HG03108 (cell line): ENCODE results near the gene MFSD12.
"Not testable (repeated sequence)": the region's sequence is repeated elsewhere in the genome, so short reads cannot be mapped to it uniquely, and the experiment has no call there.

ENCODE experiments used
- ATAC-seq: cut with Tn5 transposase; IDR thresholded peaks from one replicate; pipeline ENCODE4 v1.9.1; 2021; ENCODE audit warnings: moderate library complexity; ENCODE audit not compliant: unreplicated experiment

Gene MFSD12

GRCh38 chr19:3509566-3509989 is 47.8 kb downstream of the MFSD12 start:
- ATAC-seq: no peak

- ATAC-seq: no peak
Measured at GRCh38 chr19:3508771-3509535, 48.4 kb downstream of the MFSD12 start.

GRCh38 chr19:3508121-3508661 is 49.2 kb downstream of the MFSD12 start:
- not testable (repeated sequence) for ATAC-seq

GRCh38 chr19:3507371-3508120 is 49.8 kb downstream of the MFSD12 start:
- no peak for ATAC-seq

GRCh38 chr19:3506384-3507340 is 50.7 kb downstream of the MFSD12 start:
- ATAC-seq: peak; percentile 8

- peak; percentile 83 for ATAC-seq
Measured at GRCh38 chr19:3505598-3506383, 51.6 kb downstream of the MFSD12 start, which contains the start of gene FZR1. Gene FZR1 (plus strand): TSS chr19:3506311. CDS start chr19:3522990, 16,679 bp downstream.

- no peak for ATAC-seq
Measured at GRCh38 chr19:3504735-3505134, 52.7 kb downstream of the MFSD12 start.

- no peak for ATAC-seq
Measured at GRCh38 chr19:3503036-3503572, 54.3 kb downstream of the MFSD12 start.

DNA sequence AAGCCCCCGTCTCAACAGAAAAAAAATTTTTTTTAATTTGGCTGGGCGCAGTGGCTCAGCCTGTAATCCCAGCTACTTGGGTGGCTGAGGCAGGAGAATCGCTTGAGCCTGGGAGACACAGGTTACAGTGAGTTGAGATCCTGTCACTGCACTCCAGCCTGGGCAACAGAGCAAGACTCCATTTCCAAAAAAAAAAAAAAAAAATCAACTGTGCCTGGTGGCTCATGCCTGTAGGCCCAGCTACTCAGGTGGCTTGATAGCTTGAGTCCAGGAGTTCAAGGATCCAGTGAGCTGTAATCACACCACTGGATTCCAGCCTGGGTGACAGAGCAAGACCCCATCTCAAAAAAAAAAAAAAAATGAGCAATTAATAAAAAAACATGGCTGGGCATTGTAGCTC is 55.6 kb downstream of the MFSD12 start:
- no peak for ATAC-seq

- ATAC-seq: peak; percentile 84
Measured at GRCh38 chr19:3500429-3501101, 56.8 kb downstream of the MFSD12 start, which contains the start of gene DOHH. Gene DOHH (minus strand): TSS chr19:3500674. CDS start chr19:3496814, 3,860 bp downstream.

DNA sequence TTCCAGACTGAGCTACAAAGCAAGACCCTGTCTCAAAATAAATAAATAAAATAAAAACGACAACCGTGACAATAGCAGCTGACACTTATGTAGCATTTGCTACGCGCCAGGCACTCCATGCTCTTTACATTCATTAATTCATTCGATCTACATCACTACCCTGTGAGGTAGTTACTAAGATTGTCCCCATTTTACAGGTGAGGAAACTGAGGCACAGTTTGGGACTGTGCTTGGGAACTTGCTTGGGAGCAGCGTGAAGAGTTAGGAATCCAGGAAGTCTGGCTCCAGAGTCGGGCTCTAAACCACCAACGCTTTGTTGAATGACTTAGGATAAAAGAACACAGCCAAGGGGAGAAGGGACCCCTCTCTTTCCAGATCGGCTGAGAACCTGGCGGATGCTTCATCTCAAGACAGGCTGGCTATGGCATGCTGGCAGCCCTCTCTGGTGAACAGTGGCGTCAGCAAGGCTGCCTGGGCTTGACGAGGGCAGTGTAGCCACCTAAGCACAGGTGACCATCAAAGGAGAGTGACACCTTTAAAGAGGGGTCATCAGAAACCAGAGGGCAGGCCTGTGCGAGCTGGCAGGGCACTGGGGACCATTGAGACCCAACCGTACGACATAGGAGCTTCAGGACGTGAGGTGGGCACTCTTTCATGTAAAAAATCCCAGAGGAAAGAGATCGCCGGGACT is 57.5 kb downstream of the MFSD12 start:
- no peak for ATAC-seq

- ATAC-seq: no peak
Measured at GRCh38 chr19:3497757-3498520, 59.4 kb downstream of the MFSD12 start.

GRCh38 chr19:3496392-3497273 is 60.8 kb downstream of the MFSD12 start:
- ATAC-seq: no peak

DNA sequence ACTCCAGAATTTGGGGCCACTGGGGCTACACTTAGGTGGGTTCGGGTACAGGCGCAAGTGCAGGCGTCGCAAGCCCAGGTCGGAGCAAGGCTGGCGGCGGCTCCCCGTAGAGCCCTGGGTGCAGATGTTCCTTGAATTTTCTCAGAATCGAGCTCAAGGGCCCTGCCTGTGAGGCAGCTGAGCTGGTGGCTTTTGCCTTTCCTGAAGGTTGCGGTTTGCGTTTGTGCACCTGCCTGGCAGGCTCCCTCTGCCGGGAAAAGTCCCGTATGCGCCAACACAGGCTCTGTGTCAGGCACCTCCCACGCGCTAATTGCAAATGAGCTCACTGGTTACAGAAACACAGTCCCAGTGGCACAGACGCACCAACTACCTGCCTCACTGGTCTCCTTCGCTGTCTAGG is 62.8 kb downstream of the MFSD12 start:
- ATAC-seq: no peak
